Epithelial cell of proximal tubule (primary cell): ENCODE data around the gene NOP58. TPM values are rescaled to one million over a fixed set of nuclear protein-coding genes. Genes with fewer than 3 reads are reported as not detected.
A peak's percentile ranks its signal among the peaks of the same experiment; 100 is the strongest.
"Not testable (repeated sequence)": the region's sequence is repeated elsewhere in the genome, so short reads cannot be mapped to it uniquely, and the experiment has no call there.

ENCODE experiments used
- DNase-seq: peaks from one replicate; pipeline ENCODE4 v3.0.0-alpha.2; 2011; ENCODE audit warnings: low read depth
- H3K4me3 ChIP-seq: 2 replicates; pipeline ENCODE4 v1.5.1; 2011; ENCODE audit warnings: low read depth, mild to moderate bottlenecking, low read length
- total RNA-seq: library from RNA; depleted of rRNA; stranded (reverse); fragments of >200 nt; gene quantifications from 2 replicates; pipeline ENCODE4 v1.2.3, GENCODE V29; 2015
- TF ChIP-seq, protein P1 (sequence below): conservative IDR thresholded peaks from 2 replicates; pipeline ENCODE4 v1.5.1; 2012; ENCODE audit warnings: low read depth, mild to moderate bottlenecking, low read length

Gene NOP58
- total RNA-seq, 1 donor from 2014 or later = 79.0 TPM

DNA sequence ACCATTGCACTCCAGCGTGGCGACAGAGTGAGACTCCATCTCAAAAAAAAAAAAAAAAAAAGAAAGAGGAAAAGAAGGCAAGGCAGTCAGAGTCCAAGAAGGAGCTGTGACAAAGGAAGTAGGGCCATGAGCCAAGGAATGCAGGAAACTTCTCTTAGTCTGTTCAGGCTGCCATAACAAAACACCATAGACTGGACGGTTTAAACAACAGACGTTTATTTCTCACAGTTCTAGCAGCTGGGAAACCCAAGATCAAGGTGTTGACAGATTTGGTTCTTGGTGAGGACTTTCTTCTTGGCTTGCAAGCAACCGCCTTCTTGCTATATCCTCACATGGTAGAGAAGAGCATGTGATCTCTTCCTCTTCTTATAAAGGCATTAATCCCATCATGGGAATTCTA, 14.1 kb upstream of the NOP58 start:
- TF ChIP-seq, protein P1, sequence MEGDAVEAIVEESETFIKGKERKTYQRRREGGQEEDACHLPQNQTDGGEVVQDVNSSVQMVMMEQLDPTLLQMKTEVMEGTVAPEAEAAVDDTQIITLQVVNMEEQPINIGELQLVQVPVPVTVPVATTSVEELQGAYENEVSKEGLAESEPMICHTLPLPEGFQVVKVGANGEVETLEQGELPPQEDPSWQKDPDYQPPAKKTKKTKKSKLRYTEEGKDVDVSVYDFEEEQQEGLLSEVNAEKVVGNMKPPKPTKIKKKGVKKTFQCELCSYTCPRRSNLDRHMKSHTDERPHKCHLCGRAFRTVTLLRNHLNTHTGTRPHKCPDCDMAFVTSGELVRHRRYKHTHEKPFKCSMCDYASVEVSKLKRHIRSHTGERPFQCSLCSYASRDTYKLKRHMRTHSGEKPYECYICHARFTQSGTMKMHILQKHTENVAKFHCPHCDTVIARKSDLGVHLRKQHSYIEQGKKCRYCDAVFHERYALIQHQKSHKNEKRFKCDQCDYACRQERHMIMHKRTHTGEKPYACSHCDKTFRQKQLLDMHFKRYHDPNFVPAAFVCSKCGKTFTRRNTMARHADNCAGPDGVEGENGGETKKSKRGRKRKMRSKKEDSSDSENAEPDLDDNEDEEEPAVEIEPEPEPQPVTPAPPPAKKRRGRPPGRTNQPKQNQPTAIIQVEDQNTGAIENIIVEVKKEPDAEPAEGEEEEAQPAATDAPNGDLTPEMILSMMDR = no peak
- H3K4me3 ChIP-seq = no peak overlapping the region
- no peak for DNase-seq

DNA sequence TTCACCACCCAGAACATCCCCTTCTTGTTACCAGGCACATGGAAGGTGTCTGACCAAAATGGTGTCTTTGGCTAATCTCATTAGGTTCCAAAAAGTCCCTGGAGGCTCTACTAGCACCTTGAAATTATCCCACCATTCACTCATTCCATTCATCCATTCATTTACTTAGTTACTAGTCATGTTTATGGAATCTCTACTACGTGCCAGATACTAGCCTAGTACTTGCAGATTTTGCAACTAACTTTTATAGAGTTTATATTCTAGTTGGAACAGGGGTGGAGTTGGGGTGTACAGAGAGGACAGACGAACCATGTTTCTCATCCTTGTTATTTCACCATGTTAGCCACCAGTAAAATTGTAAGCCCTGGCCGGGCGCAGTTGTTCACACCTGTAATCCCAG, 4.0 kb upstream of the NOP58 start:
- TF ChIP-seq, protein P1 = no peak
- H3K4me3 ChIP-seq = no peak overlapping the region
- no peak for DNase-seq

DNA sequence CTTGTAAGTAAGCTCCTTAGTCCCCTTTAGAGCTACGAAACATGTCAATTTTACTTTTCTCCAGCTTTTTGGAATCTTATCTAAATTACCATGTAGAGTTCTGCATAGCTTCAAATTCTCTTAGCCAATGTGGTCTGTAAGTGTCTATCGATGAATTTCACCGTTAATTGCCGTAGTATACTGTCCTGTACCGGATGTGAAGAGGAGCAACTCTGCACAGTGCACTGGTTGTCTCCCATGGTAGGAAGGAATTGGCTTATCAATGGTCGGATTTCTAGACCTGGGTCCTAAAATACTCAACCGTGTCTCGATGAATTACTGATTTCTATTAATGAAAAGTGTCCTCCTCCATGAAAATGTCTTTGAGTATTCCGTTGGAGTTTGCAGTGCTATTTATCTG, 1.9 kb downstream of the NOP58 start:
- TF ChIP-seq, protein P1 = no peak
- H3K4me3 ChIP-seq = peak overlapping the region; percentile 99
- DNase-seq = no peak

DNA sequence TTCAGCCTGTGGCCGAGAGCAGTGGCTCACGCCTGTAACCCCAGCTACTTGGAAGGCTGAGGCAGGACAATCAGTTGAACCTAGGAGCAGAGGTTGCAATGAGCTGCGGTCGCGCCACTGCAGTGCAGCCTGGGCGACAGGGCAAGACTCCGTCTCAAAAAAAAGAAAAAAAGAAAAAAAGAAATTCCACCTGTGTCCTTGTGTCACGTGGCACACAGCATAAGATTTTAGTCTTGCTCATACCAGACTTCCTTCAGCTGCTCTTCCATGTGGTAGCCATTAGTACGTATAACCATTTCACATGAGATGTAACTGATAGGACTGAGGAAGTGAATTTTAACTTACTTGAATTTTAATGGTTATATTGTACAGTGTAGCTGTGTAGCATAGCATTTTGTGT, 4.0 kb downstream of the NOP58 start:
- H3K4me3 ChIP-seq = no peak overlapping the region
- no peak for DNase-seq
- TF ChIP-seq, protein P1 = no peak

DNA sequence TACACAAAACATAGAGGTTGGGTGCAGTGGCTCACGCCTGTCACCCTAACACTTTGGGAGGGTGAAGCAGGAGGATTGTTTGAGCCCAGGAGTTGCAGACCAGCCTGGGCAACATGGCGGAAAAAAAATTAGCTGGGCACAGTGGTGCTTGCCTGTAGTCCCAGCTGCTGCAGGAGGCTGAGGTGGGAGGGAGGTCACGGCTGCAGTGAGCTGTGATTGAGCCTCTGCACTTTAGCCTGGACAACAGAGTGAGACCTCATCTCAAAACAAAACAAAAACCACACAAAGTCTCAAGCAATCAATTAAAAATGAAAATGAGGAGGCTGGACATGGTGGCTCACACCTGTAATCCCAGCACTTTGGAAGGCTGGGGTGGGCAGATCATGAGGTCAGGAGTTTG, 4.9 kb downstream of the NOP58 start:
- no peak overlapping the region for H3K4me3 ChIP-seq
- TF ChIP-seq, protein P1 = no peak
- no peak for DNase-seq

DNA sequence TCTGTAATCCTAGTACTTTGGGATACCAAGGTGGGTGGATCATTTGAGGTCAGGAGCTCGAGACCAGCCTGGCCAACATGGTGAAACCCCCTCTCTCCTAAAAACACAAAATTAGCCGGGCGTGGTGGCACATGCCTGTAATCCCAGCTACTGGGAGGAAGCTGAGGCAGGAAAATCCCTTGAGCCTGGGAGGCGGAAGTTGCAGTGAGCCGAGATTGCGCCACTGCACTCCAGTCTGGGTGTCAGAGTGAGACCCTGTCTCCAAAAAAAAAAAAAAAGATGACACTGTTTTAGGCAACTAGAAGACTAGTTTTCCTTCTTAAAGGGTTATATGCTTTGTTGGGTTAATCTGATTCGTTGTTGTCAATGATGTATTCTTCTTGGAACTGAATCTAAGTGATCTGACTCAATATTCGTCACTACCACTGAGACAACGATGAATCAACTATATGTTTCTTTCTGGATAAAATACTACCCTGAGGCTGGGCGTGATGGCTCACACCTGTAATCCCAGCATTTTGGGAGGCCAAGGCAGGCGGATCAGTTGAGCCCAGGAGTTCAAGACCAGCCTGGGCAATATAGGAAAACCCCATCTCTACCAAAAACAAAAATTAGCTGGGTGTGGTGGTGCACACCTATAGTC, 10.6 kb downstream of the NOP58 start:
- H3K4me3 ChIP-seq, DNase-seq: not testable (repeated sequence)

DNA sequence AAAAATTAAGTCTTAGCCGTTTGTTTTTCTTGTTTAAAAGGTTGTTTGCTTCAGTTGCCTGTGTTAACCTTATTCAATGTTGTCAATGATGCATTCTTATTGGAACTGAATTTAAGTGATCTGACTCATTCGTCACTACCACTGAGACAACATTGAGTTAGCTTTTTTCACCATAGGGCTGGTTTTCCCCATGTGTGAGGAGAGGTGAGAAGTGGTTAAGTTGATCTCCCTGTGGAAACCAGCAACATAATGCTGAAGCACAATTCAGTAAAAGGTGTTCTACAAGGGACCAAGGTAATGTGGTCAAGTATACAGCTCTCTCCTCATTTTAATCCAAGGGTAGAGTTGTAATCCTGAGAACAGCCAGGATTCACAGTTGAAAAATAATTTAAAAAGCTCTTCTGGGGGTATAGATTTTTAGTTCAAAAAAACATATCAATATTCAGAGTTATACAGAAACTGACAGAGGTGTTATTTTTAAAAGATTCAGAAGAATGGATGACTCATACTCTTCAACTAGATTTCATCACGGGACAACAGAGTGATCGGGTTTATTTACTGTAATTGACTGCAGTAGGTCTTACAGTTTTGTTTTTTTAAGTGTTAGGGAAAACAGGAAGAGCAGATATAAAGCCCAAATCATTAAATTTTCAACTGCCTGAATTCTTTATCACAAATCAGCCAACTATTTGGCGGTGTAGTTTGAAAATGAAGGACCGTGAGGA, 12.6 kb downstream of the NOP58 start:
- no peak overlapping the region for H3K4me3 ChIP-seq
- TF ChIP-seq, protein P1 = no peak
- DNase-seq = no peak
